ENCODE measurements around the gene RNF17. TPM values are rescaled to one million over a fixed set of nuclear protein-coding genes. Genes with fewer than 3 reads are reported as not detected.

Gene RNF17
- total RNA-seq, 1 donor from 2014 or later: not detected

DNA sequence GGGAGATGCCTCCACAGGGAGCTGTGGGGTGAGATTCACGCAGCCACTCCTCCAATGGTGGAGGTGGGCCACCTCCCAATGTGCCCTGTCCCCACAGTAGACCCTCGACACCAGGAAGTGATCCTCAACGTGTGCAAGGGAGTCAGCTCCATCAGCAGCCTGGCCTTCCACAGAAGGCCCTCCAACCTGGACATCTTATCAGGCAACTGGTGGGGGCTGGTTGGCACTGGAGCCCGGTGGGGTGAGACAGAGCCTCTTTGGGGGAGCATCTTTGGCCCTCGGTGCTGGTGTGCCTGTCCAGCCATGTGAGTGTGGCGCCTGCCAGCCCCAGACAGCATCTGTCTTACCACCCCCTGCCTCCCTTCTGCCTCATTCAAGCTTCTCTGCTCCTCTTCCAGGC, 19.7 kb upstream of the RNF17 start:
- Mint-ChIP-seq H3K9me3 (peaks cover 2% of the 10 kb centered on the region), H3K4me3 (no peak overlapping the region), H3K27ac (no peak overlapping the region), H3K27me3 (ENCODE audit: insufficient read depth, low read depth) (peaks cover 51% of the 10 kb centered on the region), H3K36me3 (no peaks in the 10 kb centered on the region), H3K4me1 (peaks cover 23% of the 10 kb centered on the region)
- Histone ChIP-seq H3K27ac (no peak overlapping the region), H3K36me3 (no peaks in the 10 kb centered on the region), H3K9me3 (ENCODE audit: low read depth) (no peaks in the 10 kb centered on the region), H3K79me2 (ENCODE audit: low read depth) (no peaks in the 10 kb centered on the region), H3K4me2 (no peak overlapping the region), H3K27me3 (peaks cover 68% of the 10 kb centered on the region), H3K4me3 (no peak overlapping the region), H4K20me1 (ENCODE audit: low read depth) (peaks cover 8% of the 10 kb centered on the region), H2AFZ (replicated peaks) (no peak overlapping the region), H3F3A (ENCODE audit: low read depth) (no peaks in the 10 kb centered on the region), H3K4me1 (peaks cover 26% of the 10 kb centered on the region), H3K9ac (no peak overlapping the region)
- no peak for DNase-seq (ENCODE audit: low spot score)
- TF ChIP-seq EZH2 (IDR thresholded peaks at IDR 0.05) (no peak), EZH2phosphoT487 (IDR thresholded peaks at IDR 0.05) (no peak), CTCF (IDR thresholded peaks at IDR 0.05) (no peak)

DNA sequence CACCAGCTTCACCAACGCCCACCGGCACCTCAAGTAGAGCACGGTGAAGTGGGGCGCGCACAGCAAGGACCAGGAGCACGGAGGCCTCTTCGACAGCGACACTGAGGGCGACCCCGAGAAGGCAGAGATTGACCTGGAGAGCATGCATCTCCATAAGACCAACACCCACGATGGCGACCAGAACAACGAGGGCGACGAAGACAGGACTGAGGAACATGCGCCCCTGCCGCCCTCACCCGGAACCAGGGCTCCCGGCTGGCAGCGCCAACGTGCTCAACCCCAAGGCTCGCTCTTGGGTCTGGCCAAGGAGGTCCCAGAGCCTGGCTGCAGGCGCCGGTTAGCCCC, 18.5 kb upstream of the RNF17 start:
- H3K27me3 Mint-ChIP-seq (ENCODE audit: insufficient read depth, low read depth): peaks cover 53% of the 10 kb centered on the region
- Histone ChIP-seq H3K27ac (no peak overlapping the region), H3K9ac (no peak overlapping the region), H2AFZ (replicated peaks) (no peak overlapping the region), H3K4me1 (peaks cover 26% of the 10 kb centered on the region), H3K4me3 (peak overlapping the region; percentile 45), H3K4me2 (peak overlapping the region; percentile 90), H3K79me2 (ENCODE audit: low read depth) (no peaks in the 10 kb centered on the region), H3K9me3 (ENCODE audit: low read depth) (no peaks in the 10 kb centered on the region), H3K36me3 (no peaks in the 10 kb centered on the region), H4K20me1 (ENCODE audit: low read depth) (peaks cover 8% of the 10 kb centered on the region), H3F3A (ENCODE audit: low read depth) (no peaks in the 10 kb centered on the region), H3K27me3 (peaks cover 80% of the 10 kb centered on the region)
- no peak overlapping the region for H3K27ac Mint-ChIP-seq
- H3K36me3 Mint-ChIP-seq: no peaks in the 10 kb centered on the region
- peaks cover 2% of the 10 kb centered on the region for H3K9me3 Mint-ChIP-seq
- peaks cover 23% of the 10 kb centered on the region for H3K4me1 Mint-ChIP-seq
- DNase-seq (ENCODE audit: low spot score): no peak
- peak overlapping the region; percentile 27 for H3K4me3 Mint-ChIP-seq
- no peak for TF ChIP-seq CTCF (IDR thresholded peaks at IDR 0.05)
- TF ChIP-seq EZH2 (IDR thresholded peaks at IDR 0.05): no peak
- TF ChIP-seq EZH2phosphoT487 (IDR thresholded peaks at IDR 0.05): no peak

DNA sequence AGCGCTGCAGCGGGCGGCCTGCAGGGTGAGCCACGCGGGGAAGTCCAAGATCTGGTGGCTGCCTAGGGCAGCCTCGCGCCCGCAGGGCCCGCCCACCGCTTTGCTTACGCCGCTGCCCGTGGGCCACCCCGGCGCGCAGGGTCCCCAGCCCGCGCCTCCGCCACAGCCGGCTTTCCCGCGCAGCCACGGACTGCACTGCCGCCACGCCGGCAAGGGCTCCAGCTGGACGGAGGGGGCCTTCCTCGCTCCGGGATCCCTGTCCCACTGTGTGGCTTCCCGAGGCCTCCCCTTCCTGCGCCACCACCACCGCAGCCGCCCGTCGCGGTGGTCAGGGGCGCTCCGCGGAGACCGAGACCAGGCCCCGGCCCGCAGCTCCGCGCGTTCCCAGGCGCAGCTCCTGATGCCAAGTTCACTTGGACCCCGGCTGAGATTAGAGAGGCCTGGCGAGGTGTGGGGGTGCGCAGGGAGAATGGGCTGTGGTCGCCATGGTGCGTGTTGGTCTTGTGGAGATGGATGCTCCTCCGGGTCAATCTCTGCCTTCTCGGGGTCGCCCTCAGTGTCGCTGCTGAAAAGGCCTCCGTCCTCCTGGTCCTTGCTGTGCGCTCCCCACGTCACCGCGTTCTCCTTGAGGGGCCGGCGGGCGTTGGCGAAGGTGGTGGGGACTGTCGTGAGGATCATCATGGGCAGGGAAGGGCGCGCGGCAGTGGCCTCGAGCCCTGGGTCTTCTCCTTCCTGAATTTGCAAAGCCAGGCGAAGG, 17.9 kb upstream of the RNF17 start:
- Histone ChIP-seq H3K9ac (no peak overlapping the region), H3F3A (ENCODE audit: low read depth) (no peaks in the 10 kb centered on the region), H4K20me1 (ENCODE audit: low read depth) (peaks cover 8% of the 10 kb centered on the region), H3K79me2 (ENCODE audit: low read depth) (no peaks in the 10 kb centered on the region), H2AFZ (replicated peaks) (peak overlapping the region; percentile 82), H3K4me3 (peak overlapping the region; percentile 45), H3K27ac (no peak overlapping the region), H3K9me3 (ENCODE audit: low read depth) (no peaks in the 10 kb centered on the region), H3K4me2 (peak overlapping the region; percentile 90), H3K36me3 (no peaks in the 10 kb centered on the region), H3K27me3 (peaks cover 86% of the 10 kb centered on the region), H3K4me1 (peaks cover 26% of the 10 kb centered on the region)
- peak; percentile 31 for DNase-seq (ENCODE audit: low spot score)
- peaks cover 2% of the 10 kb centered on the region for H3K9me3 Mint-ChIP-seq
- H3K4me1 Mint-ChIP-seq: peaks cover 23% of the 10 kb centered on the region
- no peaks in the 10 kb centered on the region for H3K36me3 Mint-ChIP-seq
- peak overlapping the region; percentile 72 for H3K4me3 Mint-ChIP-seq
- H3K27me3 Mint-ChIP-seq (ENCODE audit: insufficient read depth, low read depth): peaks cover 53% of the 10 kb centered on the region
- TF ChIP-seq EZH2phosphoT487 (IDR thresholded peaks at IDR 0.05) (peak; percentile 82), CTCF (IDR thresholded peaks at IDR 0.05) (no peak), EZH2 (IDR thresholded peaks at IDR 0.05) (peak; percentile 93)
- no peak overlapping the region for H3K27ac Mint-ChIP-seq

All from neural progenitor cell (in vitro differentiated cells).